Occipital lobe (tissue), 3 donors: ENCODE measurements around the gene CCL21. TPM values are rescaled to one million over a fixed set of nuclear protein-coding genes. Genes with fewer than 3 reads are reported as not detected.

Experiments used
- DNase-seq: peaks from one replicate; lab custom pipeline; 2025; lab: John Stamatoyannopoulos, UW
- small RNA-seq: library from RNA; depleted of rRNA; stranded (forward); fragments of <200 nt; gene quantifications from one replicate; pipeline ENCODE3, GENCODE V24; 2014
- total RNA-seq: library from RNA; depleted of rRNA; stranded (reverse); fragments of >200 nt; gene quantifications from one replicate; pipeline ENCODE4 v1.2.3, GENCODE V29; 2014

CCL21 gene
- total RNA-seq, 1 donor from 2014 or later, result not detected

DNA sequence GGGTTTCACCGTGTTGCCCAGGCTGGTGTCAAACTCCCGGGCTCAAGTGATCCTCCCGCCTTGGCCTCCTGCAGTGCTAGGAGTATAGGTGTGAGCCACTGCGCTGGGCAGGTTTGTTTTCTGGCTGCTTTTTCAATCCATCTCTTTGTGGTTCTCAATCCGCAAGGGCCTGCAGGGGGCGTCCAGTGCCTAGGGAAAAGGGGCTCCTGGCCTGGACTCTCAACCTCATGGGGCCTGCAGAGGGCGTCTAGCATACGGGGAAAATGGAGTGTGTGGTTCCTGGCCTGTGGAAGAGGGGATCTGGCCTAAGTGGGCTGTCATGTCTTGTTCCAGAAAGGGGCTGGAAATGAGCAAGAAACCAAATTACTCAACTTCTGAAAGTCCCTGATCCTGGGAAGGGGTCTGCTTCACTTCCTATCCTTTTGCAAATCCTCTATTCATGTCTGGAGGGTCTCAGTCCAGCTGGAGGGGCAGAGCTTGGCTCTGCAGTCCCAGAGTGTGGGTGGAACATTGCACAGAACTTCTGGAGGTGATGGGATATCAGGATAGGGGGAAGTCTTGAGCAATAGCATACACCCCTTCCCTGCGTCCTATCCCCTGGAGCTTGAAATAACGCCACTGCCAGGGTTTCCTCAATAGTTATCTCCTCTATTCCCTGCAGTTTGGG is 34.8 kb downstream of the CCL21 start:
- no peak for DNase-seq

DNA sequence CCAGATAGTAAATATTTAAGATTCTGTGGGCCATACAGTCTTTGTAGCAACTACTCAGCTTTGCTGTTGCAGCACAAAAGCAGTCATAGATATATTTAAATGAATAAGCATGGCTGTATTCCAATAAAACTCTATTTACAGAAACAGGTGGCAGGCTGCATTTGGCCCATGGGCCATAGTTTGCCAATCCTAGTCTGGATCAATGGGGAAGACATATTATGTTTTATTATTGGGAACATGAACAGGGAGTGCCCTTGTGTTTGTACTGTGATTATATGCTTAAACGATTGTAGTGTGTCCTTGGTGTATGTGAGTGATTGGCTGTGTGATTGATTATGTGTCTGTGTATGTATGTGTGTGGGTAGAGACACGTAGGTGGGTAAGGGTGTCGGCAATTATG is 35.5 kb downstream of the CCL21 start:
- DNase-seq, result no peak

DNA sequence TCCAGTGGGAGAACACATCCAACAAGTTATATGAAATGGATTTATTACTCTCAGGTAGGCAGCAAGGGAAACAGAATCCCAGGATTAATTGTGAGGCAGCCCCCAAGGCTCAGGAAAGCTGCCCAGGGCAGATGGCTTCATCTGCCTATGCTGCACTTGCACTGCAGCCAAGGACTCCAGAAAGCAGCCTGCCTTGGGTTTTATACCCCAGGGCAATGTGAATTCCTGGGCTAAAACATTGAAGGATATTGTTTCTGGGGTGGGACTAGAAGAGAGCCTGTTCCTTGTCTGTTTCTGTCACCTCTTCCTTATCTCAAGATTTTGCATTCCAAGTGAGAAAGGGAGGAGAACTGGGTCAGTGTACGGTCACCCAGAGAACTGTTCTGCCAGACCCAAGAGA is 38.6 kb downstream of the CCL21 start:
- no peak for DNase-seq

DNA sequence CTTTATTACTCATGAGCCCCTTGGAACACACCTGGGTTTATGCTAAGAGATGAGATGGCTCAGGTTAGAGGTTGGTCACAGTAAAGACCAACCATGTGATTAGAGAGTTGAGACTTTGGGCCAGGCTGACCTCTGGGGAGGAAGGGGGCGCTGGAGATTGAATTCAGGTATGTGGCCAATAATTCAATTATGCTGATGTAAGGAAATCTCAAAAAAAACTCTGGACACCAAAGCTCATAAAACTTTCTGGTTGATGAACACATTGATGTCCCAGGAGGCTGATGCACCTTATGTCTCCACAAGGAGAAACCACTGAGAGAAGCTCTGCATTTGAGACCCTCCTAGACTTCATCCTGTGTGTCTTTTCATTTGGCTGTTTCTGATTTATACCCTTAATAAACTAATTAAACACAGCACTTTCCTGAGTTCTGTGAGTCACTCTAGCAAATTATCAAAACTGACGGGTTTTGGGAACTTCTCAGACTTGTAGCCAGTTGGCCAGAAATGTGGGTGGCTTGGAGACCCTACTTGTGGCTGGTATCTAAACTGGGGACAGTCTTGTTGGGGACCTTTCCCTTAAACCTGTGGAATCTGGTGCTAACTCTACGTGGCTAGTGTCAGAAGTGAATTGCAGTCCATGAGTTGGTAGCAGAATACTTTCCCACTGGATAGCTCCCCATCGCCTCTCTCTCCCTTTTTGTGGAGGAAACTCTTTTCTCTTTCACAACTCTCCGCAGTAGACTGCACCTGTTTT is 40.0 kb downstream of the CCL21 start:
- DNase-seq, result no peak

DNA sequence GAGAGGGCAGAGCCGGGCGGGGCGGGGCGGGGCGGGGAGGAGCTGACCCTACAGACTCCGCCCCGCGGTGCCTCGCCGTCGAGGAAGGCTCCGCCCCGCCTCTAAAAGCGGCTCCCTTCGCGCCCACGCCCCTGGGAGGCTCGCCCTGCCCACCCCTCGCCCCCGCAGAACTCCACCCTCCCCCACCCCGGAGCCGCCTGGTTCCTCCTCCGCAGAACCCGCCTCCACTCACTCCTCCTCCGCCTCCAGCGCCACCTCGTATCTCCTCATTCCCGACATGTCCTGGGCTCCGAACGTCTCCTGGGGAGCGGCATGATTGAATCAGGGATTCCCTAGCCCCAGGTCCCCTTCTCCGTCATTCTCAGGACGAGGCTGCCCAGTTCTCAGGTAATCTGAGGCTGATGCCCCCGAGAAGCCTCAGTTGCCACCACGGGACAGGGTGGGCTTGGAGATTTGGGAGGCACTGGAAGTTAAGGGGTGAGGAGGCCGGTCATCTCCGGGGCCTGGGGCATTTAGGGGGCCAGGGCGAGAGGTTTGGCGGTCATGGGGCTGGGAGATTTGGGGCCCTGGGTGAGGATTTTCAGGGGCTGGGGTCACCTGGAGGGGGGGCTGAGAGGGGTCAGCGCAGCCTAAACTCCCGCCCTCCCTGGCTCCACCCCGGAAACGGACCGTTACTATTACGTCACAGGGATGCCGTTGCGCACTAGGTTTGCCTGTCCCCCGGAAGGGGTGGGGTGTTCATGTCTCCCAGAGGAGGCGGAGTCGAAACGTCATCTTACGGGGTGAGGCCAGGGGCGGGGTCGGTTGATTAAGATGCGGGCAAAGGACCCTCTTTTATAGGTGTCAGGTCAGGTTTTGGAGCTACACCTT is 44.3 kb downstream of the CCL21 start:
- DNase-seq, result peak; percentile 93

DNA sequence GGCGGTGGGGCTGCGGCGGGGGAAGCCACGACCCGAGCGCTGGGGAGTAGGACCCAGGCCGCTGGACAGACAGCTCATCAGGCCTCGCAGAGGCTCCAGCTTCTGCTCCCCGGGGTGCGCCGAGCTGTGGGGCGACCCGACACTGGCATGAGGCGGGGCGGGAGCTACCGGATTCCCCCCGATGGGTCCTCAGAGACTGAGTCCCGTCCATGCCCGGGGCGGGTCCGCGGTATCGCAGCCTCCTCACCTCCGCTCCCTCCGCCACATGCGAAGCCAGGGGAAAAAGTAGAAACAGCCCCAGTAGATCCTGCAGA is 44.9 kb downstream of the CCL21 start:
- DNase-seq, result no peak

DNA sequence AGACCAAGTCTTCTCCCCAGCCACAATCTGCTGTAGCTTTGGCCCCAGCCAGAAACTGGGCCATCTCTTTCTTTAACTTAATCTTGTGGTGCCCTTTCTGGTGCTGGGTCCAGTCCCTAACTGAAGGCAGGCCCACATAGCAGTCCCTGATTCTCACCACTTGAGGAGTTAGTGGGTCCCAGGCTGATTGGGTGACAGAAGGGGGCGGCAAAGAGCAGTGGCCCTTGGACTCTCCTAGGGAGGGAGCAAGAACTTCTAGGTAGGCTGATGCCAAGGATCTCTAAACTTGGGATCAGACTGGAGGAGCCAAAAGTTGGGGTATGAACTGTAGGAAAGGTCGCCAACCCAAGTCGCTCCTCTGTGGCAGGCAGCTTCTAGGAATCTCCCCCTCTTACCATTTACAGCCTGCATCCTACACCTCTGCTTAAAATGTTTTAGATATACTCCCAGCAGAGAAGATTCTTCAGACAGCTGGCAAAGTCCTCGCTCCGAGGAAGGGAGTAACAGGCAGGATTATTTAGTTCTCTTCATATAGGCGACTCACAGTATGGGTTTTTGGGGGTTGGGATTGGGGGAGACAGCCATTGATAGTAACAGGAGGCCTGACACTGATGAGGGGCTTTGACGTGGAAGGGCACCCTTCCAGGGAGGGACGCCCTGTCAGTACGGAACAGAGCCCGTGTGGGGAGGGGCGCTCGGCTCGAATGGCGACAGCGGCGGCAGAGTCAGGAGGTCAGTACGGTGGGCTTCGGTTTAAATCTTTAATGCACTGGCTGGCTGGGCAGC is 45.5 kb downstream of the CCL21 start:
- peak; percentile 62 for DNase-seq

DNA sequence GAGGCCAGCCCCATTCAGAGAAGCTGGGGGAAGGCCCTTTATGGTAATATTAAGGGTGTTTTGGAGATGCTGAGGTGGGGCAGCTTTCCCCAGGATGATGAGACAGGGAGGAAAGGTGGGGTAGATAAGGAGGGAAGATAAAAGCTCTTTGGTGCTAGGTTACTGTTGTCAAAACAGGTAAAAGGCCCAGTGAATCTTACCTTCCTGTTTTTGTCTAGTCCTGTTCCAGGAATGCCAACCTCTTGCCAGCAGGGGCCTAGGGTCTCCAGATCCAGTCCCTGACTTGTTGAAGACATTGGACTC is 46.7 kb downstream of the CCL21 start:
- DNase-seq, result no peak

DNA sequence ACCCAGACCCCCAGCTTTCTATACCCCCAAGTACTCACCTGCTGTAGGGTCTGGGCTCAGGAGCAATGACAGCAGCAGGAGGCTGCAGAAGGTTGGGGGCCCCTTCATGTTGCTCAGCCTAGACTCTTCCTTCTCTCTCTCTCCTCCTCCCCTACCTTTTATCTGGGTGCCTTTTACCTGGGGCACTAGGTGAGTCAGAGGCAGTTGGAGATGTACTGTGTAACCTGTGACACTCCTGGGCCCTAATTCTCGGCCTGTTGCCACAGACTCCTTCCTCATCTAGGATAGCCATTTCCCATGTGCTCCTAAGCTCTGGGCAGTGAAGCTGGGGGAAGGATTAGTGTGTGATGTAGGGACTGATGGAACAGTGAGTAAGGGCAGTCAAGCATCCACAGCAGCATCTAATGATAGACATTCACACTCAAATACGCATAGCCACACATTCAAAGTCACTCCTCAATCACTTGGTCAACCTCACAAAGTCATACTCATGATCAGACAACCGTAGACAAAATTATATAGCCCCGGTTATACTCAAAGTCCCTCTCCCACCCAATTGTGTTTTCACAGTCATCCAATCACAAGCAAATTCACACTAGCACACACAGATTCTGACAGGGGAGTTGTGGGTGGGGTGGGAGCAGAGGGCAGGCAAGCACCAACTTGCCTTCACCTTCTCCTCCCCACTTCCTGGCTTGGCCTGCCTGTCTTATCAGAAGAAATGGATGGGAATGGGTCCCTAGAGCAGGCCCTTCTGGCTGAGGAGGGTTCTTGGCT is 47.2 kb downstream of the CCL21 start, which contains the start of gene CCL27:
CCL27 (minus strand) TSS at position 132 of the 777 bp plus-strand sequence; CDS start at position 108, 24 bp downstream.
- DNase-seq, result no peak

DNA sequence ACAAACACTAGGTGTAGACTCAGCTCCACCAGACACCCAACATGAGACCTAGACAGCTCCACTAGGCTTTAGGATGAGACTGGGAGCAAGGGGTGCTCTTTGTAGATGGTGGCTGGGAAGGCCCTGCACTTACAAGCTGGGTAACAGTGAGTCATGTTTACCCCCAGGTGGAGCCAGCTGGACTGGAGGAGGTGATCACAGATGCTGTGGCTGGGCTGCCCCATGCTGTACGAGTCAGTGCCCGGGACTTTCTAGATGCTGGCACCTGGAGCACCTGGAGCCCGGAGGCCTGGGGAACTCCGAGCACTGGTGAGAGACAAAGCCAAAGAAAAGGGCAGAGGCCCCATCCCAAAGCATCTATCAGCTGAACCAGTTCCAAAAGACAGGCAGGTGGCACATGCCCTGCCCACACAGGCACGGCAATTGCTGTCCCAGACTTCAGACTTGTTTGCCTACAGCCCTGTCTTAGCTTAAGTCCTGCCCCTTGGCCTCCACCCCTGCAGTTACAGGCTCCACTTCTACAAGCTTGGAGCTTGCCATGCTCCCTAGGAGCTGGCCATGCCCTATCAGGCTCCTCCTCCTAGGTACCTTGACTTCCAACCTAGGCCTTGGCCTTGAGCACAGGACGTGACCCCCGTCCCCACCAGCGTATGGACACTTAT is 50.2 kb downstream of the CCL21 start:
- no peak for DNase-seq

Small RNA genes lying within 50 kb of the gene (small RNA-seq; reads per million reads assigned to genes)
- gene CCL27, result not detected

Other genes starting within 250 kb of the CCL21 start
- 37.6 TPM for gene ENHO, start 187.1 kb downstream of the CCL21 start, total RNA-seq
- gene CNTFR, start 120.4 kb downstream of the CCL21 start, total RNA-seq, result 14.0 TPM
- 5.5 TPM for gene RPP25L, start 98.0 kb downstream of the CCL21 start, total RNA-seq
- gene DCTN3, start 89.6 kb downstream of the CCL21 start, total RNA-seq, result 108 TPM
- not detected for gene ARID3C, start 81.1 kb downstream of the CCL21 start, total RNA-seq
- 24.3 TPM for gene SIGMAR1, start 72.3 kb downstream of the CCL21 start, total RNA-seq
- gene GALT, start 63.5 kb downstream of the CCL21 start, total RNA-seq, result 32.4 TPM
- 5.0 TPM for gene IL11RA, start 58.0 kb downstream of the CCL21 start, total RNA-seq
- gene CCL27, start 47.5 kb downstream of the CCL21 start, total RNA-seq, result 0.31 TPM
- not detected for gene CCL19, start 18.9 kb downstream of the CCL21 start, total RNA-seq
- 25.6 TPM for gene PHF24, start 248.1 kb upstream of the CCL21 start, total RNA-seq